Measurements from ENCODE around the gene TPCN1. TPM values are rescaled to one million over a fixed set of nuclear protein-coding genes. Genes with fewer than 3 reads are reported as not detected.

TPCN1 gene
- total RNA-seq, 1 donor from 2014 or later: 34.9 TPM

DNA sequence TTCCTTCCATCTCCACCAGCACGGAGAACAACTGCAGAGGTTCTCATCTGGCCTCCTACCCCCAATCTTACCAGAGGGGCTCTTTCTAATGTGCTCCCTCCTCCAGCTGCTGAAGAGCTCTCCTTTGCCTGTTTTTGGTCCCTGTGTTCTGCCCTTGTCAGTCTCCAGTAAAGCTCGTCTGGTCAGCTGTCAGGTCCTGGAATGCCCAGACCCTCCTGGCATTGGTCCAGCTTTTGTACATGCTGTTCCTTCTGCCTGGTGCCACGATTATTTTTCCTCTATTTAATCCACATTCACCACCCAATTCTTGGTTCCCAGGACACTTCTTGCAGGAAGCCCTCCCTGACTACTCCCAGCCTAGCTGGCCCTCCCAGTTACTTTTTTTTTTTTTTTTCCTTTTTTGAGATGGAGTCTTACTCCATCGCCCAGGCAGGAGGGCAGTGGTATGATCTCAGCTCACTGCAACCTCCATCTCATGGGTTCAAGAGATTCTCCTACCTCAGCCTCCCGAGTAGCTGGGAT, 107.2 kb downstream of the TPCN1 start:
- TF ChIP-seq, protein P1, sequence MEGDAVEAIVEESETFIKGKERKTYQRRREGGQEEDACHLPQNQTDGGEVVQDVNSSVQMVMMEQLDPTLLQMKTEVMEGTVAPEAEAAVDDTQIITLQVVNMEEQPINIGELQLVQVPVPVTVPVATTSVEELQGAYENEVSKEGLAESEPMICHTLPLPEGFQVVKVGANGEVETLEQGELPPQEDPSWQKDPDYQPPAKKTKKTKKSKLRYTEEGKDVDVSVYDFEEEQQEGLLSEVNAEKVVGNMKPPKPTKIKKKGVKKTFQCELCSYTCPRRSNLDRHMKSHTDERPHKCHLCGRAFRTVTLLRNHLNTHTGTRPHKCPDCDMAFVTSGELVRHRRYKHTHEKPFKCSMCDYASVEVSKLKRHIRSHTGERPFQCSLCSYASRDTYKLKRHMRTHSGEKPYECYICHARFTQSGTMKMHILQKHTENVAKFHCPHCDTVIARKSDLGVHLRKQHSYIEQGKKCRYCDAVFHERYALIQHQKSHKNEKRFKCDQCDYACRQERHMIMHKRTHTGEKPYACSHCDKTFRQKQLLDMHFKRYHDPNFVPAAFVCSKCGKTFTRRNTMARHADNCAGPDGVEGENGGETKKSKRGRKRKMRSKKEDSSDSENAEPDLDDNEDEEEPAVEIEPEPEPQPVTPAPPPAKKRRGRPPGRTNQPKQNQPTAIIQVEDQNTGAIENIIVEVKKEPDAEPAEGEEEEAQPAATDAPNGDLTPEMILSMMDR (IDR thresholded peaks at IDR 0.05; ENCODE audit: insufficient read depth, low read length, poor library complexity, severe bottlenecking): no peak
- no peaks in the 10 kb centered on the region for H3K36me3 ChIP-seq (ENCODE audit: control insufficient read depth, insufficient read depth, low read length)
- no peak for DNase-seq (ENCODE audit: low read depth)
- no peak overlapping the region for H3K4me3 ChIP-seq (ENCODE audit: low read depth, low read length)
- no peaks in the 10 kb centered on the region for H3K27me3 ChIP-seq (ENCODE audit: control insufficient read depth, insufficient read depth, low read length)

DNA sequence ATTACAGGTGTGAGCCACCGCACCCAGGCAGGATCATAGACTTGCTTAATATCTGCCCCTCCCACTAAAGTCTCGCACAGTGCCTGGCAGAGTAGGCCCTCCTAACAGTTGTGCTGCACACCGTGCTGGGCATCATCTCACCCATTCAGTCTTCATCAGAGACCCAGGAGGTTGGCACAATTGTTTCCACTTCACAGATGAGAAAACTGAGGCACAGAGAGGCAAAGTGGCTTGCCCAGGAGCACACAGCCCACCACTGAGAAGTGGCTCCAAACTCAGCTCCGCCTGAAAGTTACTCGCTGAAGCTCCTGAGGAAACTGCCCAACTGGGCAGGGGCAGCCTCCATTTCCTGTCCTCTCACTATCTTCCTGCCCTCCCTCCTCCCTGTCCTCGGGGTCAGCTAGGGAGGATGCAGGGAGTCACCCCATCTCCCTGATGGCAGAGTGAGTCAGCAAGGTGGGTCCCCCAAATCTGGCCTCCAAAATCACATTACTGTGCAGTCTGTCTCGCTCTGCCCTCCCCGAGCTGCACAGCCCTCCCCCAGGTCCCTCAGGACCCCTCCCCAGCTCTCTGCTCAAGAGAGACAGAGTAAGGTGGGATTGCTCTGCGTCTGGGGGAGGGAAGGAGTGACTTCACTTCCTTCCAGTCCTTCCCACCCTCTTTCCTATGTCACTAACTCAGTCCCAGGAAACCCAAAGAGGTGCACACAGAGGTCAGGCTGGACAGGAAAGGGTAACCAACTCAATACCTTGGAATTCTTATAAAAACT, 107.9 kb downstream of the TPCN1 start:
- Histone ChIP-seq H3K27me3 (ENCODE audit: control insufficient read depth, insufficient read depth, low read length) (no peaks in the 10 kb centered on the region), H3K36me3 (ENCODE audit: control insufficient read depth, insufficient read depth, low read length) (no peaks in the 10 kb centered on the region), H3K4me3 (ENCODE audit: low read depth, low read length) (no peak overlapping the region)
- TF ChIP-seq, protein P1 (IDR thresholded peaks at IDR 0.05; ENCODE audit: insufficient read depth, low read length, poor library complexity, severe bottlenecking): no peak
- DNase-seq (ENCODE audit: low read depth): no peak

DNA sequence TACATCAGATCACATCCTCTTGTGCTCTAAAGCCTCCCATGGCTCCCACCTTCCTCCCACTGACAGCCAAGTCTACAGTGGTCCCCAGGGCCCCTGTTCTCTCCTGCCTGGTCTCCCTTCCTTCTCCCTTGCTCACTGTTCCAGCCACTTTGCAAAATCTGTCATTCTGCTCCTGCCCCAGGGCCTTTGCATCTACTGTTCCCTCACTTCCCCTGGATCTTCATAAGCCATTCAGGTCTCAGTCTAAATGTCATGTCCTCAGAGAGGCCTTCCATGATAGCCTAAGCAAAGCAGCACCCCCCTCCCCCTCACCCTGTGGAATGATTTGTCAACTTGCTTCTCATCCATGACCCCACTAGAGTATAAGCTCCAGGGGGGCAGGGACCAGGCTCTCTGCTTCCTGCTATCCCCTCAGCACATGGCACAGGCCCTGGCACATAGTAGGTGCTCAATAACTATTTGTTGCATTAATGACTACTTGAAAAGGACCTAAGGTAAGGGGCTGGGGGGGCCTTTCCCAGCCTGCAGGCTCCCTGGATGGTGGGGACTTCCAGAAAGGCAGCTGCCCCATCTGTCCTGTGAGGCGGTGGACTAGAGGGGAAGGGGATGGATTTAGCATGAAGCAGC, 108.6 kb downstream of the TPCN1 start:
- TF ChIP-seq, protein P1 (IDR thresholded peaks at IDR 0.05; ENCODE audit: insufficient read depth, low read length, poor library complexity, severe bottlenecking): no peak
- Histone ChIP-seq H3K27me3 (ENCODE audit: control insufficient read depth, insufficient read depth, low read length) (no peaks in the 10 kb centered on the region), H3K36me3 (ENCODE audit: control insufficient read depth, insufficient read depth, low read length) (no peaks in the 10 kb centered on the region), H3K4me3 (ENCODE audit: low read depth, low read length) (no peak overlapping the region)
- DNase-seq (ENCODE audit: low read depth): no peak

DNA sequence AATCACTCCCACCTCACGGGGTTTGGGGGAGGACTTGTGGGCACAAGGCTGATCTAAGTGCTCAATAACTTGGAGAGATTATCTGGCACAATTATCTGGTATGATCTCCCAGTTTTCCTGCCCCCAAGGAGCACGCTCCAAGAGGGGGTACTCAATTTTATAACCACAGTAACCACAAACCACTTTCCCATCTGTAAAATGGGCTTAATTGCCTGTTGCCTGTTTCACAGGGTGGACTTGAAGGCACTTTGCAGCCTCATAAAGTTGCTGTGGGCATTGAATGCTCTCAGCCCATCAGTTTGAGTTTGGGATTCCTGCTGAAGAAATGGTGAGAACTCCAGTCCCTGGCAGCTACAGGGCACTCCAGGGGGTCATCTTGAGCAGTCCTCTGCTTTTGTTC, 109.2 kb downstream of the TPCN1 start:
- DNase-seq (ENCODE audit: low read depth): no peak
- Histone ChIP-seq H3K4me3 (ENCODE audit: low read depth, low read length) (no peak overlapping the region), H3K36me3 (ENCODE audit: control insufficient read depth, insufficient read depth, low read length) (no peaks in the 10 kb centered on the region), H3K27me3 (ENCODE audit: control insufficient read depth, insufficient read depth, low read length) (no peaks in the 10 kb centered on the region)
- TF ChIP-seq, protein P1 (IDR thresholded peaks at IDR 0.05; ENCODE audit: insufficient read depth, low read length, poor library complexity, severe bottlenecking): no peak

DNA sequence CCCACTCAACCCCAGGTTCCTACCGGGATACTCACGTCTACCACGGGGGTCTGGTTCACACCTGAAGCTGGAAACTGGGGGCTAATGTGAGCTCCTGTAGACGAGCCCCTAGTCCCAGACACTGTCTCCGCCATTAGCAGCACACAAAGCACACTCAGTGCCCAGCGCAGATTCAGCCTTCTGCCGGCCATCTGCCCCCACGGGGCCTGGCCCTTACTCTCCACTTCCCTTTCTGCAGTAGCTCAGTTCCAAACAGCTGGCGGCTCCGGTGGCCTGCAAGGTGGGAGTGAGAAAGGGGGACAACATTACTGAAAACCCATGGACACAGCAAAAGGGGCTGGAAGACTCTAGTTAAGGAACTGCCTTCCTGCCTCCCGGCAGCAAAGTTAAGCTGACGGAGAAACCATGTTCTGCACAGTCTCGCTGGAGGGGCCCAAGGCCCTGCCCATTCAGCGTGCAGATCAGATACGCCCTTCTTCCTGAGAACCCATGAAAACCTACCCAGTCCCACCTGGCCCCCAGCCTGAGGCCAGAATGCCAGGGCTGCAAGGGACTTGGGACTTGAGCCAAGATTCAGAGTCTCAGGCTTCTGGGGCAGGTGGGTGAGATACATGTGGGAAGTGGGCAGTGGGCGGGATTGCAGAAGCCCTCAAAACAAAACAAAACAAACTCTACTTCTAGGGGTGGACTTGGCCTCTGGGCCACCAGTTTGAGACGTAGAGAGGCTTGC, 111.6 kb downstream of the TPCN1 start:
- no peak overlapping the region for H3K4me3 ChIP-seq (ENCODE audit: low read depth, low read length)
- TF ChIP-seq, protein P1 (IDR thresholded peaks at IDR 0.05; ENCODE audit: insufficient read depth, low read length, poor library complexity, severe bottlenecking): no peak
- no peaks in the 10 kb centered on the region for H3K27me3 ChIP-seq (ENCODE audit: control insufficient read depth, insufficient read depth, low read length)
- no peak for DNase-seq (ENCODE audit: low read depth)
- H3K36me3 ChIP-seq (ENCODE audit: control insufficient read depth, insufficient read depth, low read length): no peaks in the 10 kb centered on the region
